ENCODE measurements around the gene TMEM269. TPM values are rescaled to one million over a fixed set of nuclear protein-coding genes. Genes with fewer than 3 reads are reported as not detected.

TMEM269 gene
- total RNA-seq, 2 donors from 2014 or later: 0.20 to 0.66 TPM

GRCh38 chr1:42742617-42743316 is 42.0 kb upstream of the TMEM269 start:
- no peak for DNase-seq
- no peak overlapping the region for H3K4me3 Mint-ChIP-seq

GRCh38 chr1:42743317-42744147 is 41.3 kb upstream of the TMEM269 start:
- no peak overlapping the region for H3K9ac ChIP-seq (ENCODE audit: extremely low read depth, low read length, poor library complexity, severe bottlenecking)
- no peak for TF ChIP-seq CTCF (conservative IDR thresholded peaks at IDR 0.05)
- Mint-ChIP-seq H3K9me3 (no peaks in the 10 kb centered on the region), H3K36me3 (ENCODE audit: low read depth) (peaks cover 21% of the 10 kb centered on the region), H3K27ac (no peak overlapping the region), H3K4me1 (peaks cover 23% of the 10 kb centered on the region), H3K4me3 (no peak overlapping the region), H3K27me3 (ENCODE audit: insufficient read depth) (no peaks in the 10 kb centered on the region)
- peaks cover 15% of the 10 kb centered on the region for H3K36me3 ChIP-seq (ENCODE audit: control insufficient read depth, insufficient read depth, low read length)
- no peak overlapping the region for H3K27ac ChIP-seq (ENCODE audit: low read depth, low read length)
- no peak overlapping the region for H3K4me3 ChIP-seq (ENCODE audit: low read length)
- H3K4me1 ChIP-seq (ENCODE audit: control insufficient read depth, insufficient read depth, low read length): peaks cover 6% of the 10 kb centered on the region
- DNase-seq: no peak
- H3K27me3 ChIP-seq (ENCODE audit: control insufficient read depth, insufficient read depth, low read length, poor library complexity, severe bottlenecking): no peaks in the 10 kb centered on the region
- 83 to 89% methylated on average over 16 to 21 of the region's 21 CpGs for WGBS, 2 experiments (ENCODE audit: insufficient coverage in 1 of 2, insufficient read length in 1 of 2)
- H3K9me3 ChIP-seq (ENCODE audit: control insufficient read depth, low read length): no peaks in the 10 kb centered on the region

More at GRCh38 chr1:42742617-42743316, 42.0 kb upstream of the TMEM269 start:
- Mint-ChIP-seq H3K27me3 (ENCODE audit: insufficient read depth) (no peaks in the 10 kb centered on the region), H3K27ac (no peak overlapping the region), H3K4me1 (peaks cover 23% of the 10 kb centered on the region), H3K9me3 (no peaks in the 10 kb centered on the region), H3K36me3 (ENCODE audit: low read depth) (peaks cover 13% of the 10 kb centered on the region)
- H3K27ac ChIP-seq (ENCODE audit: low read depth, low read length): peak overlapping the region; percentile 11
- WGBS, 2 experiments (ENCODE audit: insufficient coverage in 1 of 2, insufficient read length in 1 of 2): 94 to 98% methylated on average over 7 to 9 of the region's 9 CpGs
- peaks cover 15% of the 10 kb centered on the region for H3K36me3 ChIP-seq (ENCODE audit: control insufficient read depth, insufficient read depth, low read length)
- no peak overlapping the region for H3K4me3 ChIP-seq (ENCODE audit: low read length)
- no peaks in the 10 kb centered on the region for H3K27me3 ChIP-seq (ENCODE audit: control insufficient read depth, insufficient read depth, low read length, poor library complexity, severe bottlenecking)
- TF ChIP-seq CTCF (conservative IDR thresholded peaks at IDR 0.05): no peak
- H3K4me1 ChIP-seq (ENCODE audit: control insufficient read depth, insufficient read depth, low read length): peaks cover 6% of the 10 kb centered on the region
- H3K9me3 ChIP-seq (ENCODE audit: control insufficient read depth, low read length): no peaks in the 10 kb centered on the region
- no peak overlapping the region for H3K9ac ChIP-seq (ENCODE audit: extremely low read depth, low read length, poor library complexity, severe bottlenecking)

GRCh38 chr1:42744148-42744413 is 40.7 kb upstream of the TMEM269 start:
- Mint-ChIP-seq H3K27me3 (ENCODE audit: insufficient read depth) (no peaks in the 10 kb centered on the region), H3K9me3 (no peaks in the 10 kb centered on the region), H3K4me3 (no peak overlapping the region), H3K27ac (no peak overlapping the region), H3K36me3 (ENCODE audit: low read depth) (peaks cover 26% of the 10 kb centered on the region), H3K4me1 (peaks cover 19% of the 10 kb centered on the region)
- Histone ChIP-seq H3K27me3 (ENCODE audit: control insufficient read depth, insufficient read depth, low read length, poor library complexity, severe bottlenecking) (no peaks in the 10 kb centered on the region), H3K4me1 (ENCODE audit: control insufficient read depth, insufficient read depth, low read length) (peaks cover 6% of the 10 kb centered on the region), H3K36me3 (ENCODE audit: control insufficient read depth, insufficient read depth, low read length) (peaks cover 15% of the 10 kb centered on the region), H3K9ac (ENCODE audit: extremely low read depth, low read length, poor library complexity, severe bottlenecking) (no peak overlapping the region), H3K4me3 (ENCODE audit: low read length) (no peak overlapping the region), H3K27ac (ENCODE audit: low read depth, low read length) (no peak overlapping the region), H3K9me3 (ENCODE audit: control insufficient read depth, low read length) (no peaks in the 10 kb centered on the region)
- DNase-seq: no peak
- 97% methylated on average over 5 to 9 of the region's 9 CpGs for WGBS, 2 experiments (ENCODE audit: insufficient coverage in 1 of 2, insufficient read length in 1 of 2)
- TF ChIP-seq CTCF (conservative IDR thresholded peaks at IDR 0.05): no peak
